ENCODE measurements around the gene SASH1.

The SASH1 gene

GRCh38 chr6:148436466-148436865 lies 93.8 kb downstream of the SASH1 start:
- DNase-seq = no peak

GRCh38 chr6:148438632-148439031 lies 96.0 kb downstream of the SASH1 start:
- no peak for DNase-seq

GRCh38 chr6:148440016-148440415 lies 97.4 kb downstream of the SASH1 start:
- DNase-seq = no peak

- DNase-seq = no peak
These were observed 98.3 kb downstream of the SASH1 start for GRCh38 chr6:148440877-148441453.

- no peak for DNase-seq
These were observed 98.8 kb downstream of the SASH1 start for GRCh38 chr6:148441454-148441911.

GRCh38 chr6:148443798-148444560 lies 101.3 kb downstream of the SASH1 start:
- DNase-seq = no peak

GRCh38 chr6:148445116-148445515 lies 102.5 kb downstream of the SASH1 start:
- DNase-seq = no peak

- DNase-seq = no peak
These were observed 103.0 kb downstream of the SASH1 start for GRCh38 chr6:148445620-148446019.

GRCh38 chr6:148446681-148447080 lies 104.0 kb downstream of the SASH1 start:
- DNase-seq = no peak

GRCh38 chr6:148447521-148448230 lies 105.0 kb downstream of the SASH1 start:
- no peak for DNase-seq

GRCh38 chr6:148448369-148449012 lies 105.9 kb downstream of the SASH1 start:
- no peak for DNase-seq

GRCh38 chr6:148450866-148451265 lies 108.2 kb downstream of the SASH1 start:
- no peak for DNase-seq

GRCh38 chr6:148451690-148452089 lies 109.1 kb downstream of the SASH1 start:
- no peak for DNase-seq

- no peak for DNase-seq
These were observed 110.2 kb downstream of the SASH1 start for GRCh38 chr6:148452876-148453275.

GRCh38 chr6:148453906-148454305 lies 111.3 kb downstream of the SASH1 start:
- DNase-seq = no peak

GRCh38 chr6:148455225-148455624 lies 112.6 kb downstream of the SASH1 start:
- no peak for DNase-seq

- DNase-seq = no peak
These were observed 113.3 kb downstream of the SASH1 start for GRCh38 chr6:148455674-148456558.

GRCh38 chr6:148457137-148457842 lies 114.7 kb downstream of the SASH1 start:
- DNase-seq = no peak

GRCh38 chr6:148457843-148458159 lies 115.2 kb downstream of the SASH1 start:
- no peak for DNase-seq

- no peak for DNase-seq
These were observed 116.6 kb downstream of the SASH1 start for GRCh38 chr6:148459238-148459637.

GRCh38 chr6:148460876-148461646 lies 118.4 kb downstream of the SASH1 start:
- no peak for DNase-seq

All from CD4-positive, alpha-beta T cell treated with Interferon gamma for 1 hour (primary cell).